Peyer's patch (tissue), 4 donors: ENCODE measurements around the gene DEXI. TPM values are rescaled to one million over a fixed set of nuclear protein-coding genes. Genes with fewer than 3 reads are reported as not detected.

Source experiments
- DNase-seq, 3 donors: peaks; one replicate each; pipeline ENCODE4 v3.0.0-alpha.2; 2017 to 2019
- H3K27ac ChIP-seq, 4 donors: fragments of 200-600 bp; sonication (generic); one replicate each; pipeline ENCODE4 v1.5.1; 2016 to 2019
- H3K27me3 ChIP-seq, 2 donors: fragments of 200-600 bp; sonication (generic); one replicate each; pipeline ENCODE4 v1.5.1; 2019
- H3K36me3 ChIP-seq, 3 donors: fragments of 200-600 bp; sonication (generic); one replicate each; pipeline ENCODE4 v1.5.1; 2016 to 2019
- H3K4me1 ChIP-seq, 4 donors: fragments of 200-600 bp; sonication (generic); one replicate each; pipeline ENCODE4 v1.5.1; 2016 to 2019
- H3K4me3 ChIP-seq, 4 donors: fragments of 200-600 bp; sonication (generic); 1 replicate in 3 of 4; 2 replicates in 1 of 4; pipeline ENCODE4 v1.5.1; 2016 to 2019; ENCODE audit warnings: mild to moderate bottlenecking in 1 of 4
- H3K9me3 ChIP-seq, 4 donors: fragments of 200-600 bp; sonication (generic); one replicate each; pipeline ENCODE4 v1.5.1; 2016 to 2019; ENCODE audit warnings: mild to moderate bottlenecking in 1 of 4
- CTCF ChIP-seq, 6 experiments: fragments of 450-650 bp in 4 of 6; fragments of 200-600 bp in 2 of 6; sonication (generic) in 1 of 6; IDR thresholded peaks; one replicate each; pipeline ENCODE4 v1.5.1; 2017 to 2019; ENCODE audit warnings: antibody characterized with exemption in 6 of 6, mild to moderate bottlenecking in 3 of 6, moderate library complexity in 1 of 6
- POLR2A ChIP-seq, 2 donors: fragments of 450-650 bp; IDR thresholded peaks; one replicate each; pipeline ENCODE4 v1.5.1; 2017; ENCODE audit warnings: antibody characterized with exemption in 2 of 2, mild to moderate bottlenecking in 2 of 2, moderate library complexity in 2 of 2
- total RNA-seq, 4 donors: library from RNA; depleted of rRNA; stranded (reverse); fragments of >200 nt; gene quantifications; one replicate each; pipeline ENCODE4 v1.1.0, GENCODE V29; 2016

DEXI gene
- total RNA-seq, 4 donors from 2014 or later, result 39.8 to 69.3 (median 60.9) TPM

- H3K9me3 ChIP-seq, result no peaks in the 10 kb centered on the region
- H3K27me3 ChIP-seq, result no peaks in the 10 kb centered on the region
- no peak overlapping the region for H3K4me3 ChIP-seq
- TF ChIP-seq POLR2A (IDR thresholded peaks at IDR 0.05) (no peak), CTCF (IDR thresholded peaks at IDR 0.05) (no peak)
- peaks cover 0 to 11% (median 0%) of the 10 kb centered on the region in 4 donors for H3K4me1 ChIP-seq
- no peak for DNase-seq
- H3K36me3 ChIP-seq, result peaks cover 0 to 30% (median 0%) of the 10 kb centered on the region in 3 donors
- no peak overlapping the region for H3K27ac ChIP-seq
These were observed 42.2 kb upstream of the DEXI start for GRCh38 chr16:10984509-10984908.

GRCh38 chr16:10983159-10983558 lies 40.9 kb upstream of the DEXI start:
- Histone ChIP-seq H3K4me3 (no peak overlapping the region), H3K27ac (no peak overlapping the region), H3K9me3 (no peaks in the 10 kb centered on the region), H3K4me1 (peaks cover 0 to 6% (median 0%) of the 10 kb centered on the region in 4 donors), H3K36me3 (peaks cover 0 to 35% (median 0%) of the 10 kb centered on the region in 3 donors), H3K27me3 (no peaks in the 10 kb centered on the region)
- no peak for TF ChIP-seq POLR2A (IDR thresholded peaks at IDR 0.05)
- TF ChIP-seq CTCF (IDR thresholded peaks at IDR 0.05), result peak in 4 of 6 experiments; percentile 14 to 33 (median 28)
- DNase-seq, result peak in 2 of 3 donors; percentile 39 to 67

GRCh38 chr16:10982465-10983150 lies 40.3 kb upstream of the DEXI start:
- no peak for DNase-seq
- no peaks in the 10 kb centered on the region for H3K27me3 ChIP-seq
- H3K9me3 ChIP-seq, result no peaks in the 10 kb centered on the region
- H3K36me3 ChIP-seq, result peaks cover 0 to 36% (median 0%) of the 10 kb centered on the region in 3 donors
- H3K4me1 ChIP-seq, result peaks cover 0 to 6% (median 0%) of the 10 kb centered on the region in 4 donors
- H3K4me3 ChIP-seq, result no peak overlapping the region
- no peak overlapping the region for H3K27ac ChIP-seq
- TF ChIP-seq CTCF (IDR thresholded peaks at IDR 0.05) (no peak), POLR2A (IDR thresholded peaks at IDR 0.05) (no peak)

- TF ChIP-seq CTCF (IDR thresholded peaks at IDR 0.05) (peak in 3 of 6 experiments; percentile 5 to 26 (median 6)), POLR2A (IDR thresholded peaks at IDR 0.05) (no peak)
- H3K9me3 ChIP-seq, result no peaks in the 10 kb centered on the region
- H3K27ac ChIP-seq, result no peak overlapping the region
- peak in 1 of 3 donors; percentile 43 for DNase-seq
- peaks cover 0 to 43% (median 0%) of the 10 kb centered on the region in 3 donors for H3K36me3 ChIP-seq
- no peak overlapping the region for H3K4me3 ChIP-seq
- peaks cover 0 to 6% (median 0%) of the 10 kb centered on the region in 4 donors for H3K4me1 ChIP-seq
- no peaks in the 10 kb centered on the region for H3K27me3 ChIP-seq
These were observed 39.5 kb upstream of the DEXI start for GRCh38 chr16:10981697-10982216.

- Histone ChIP-seq H3K36me3 (peaks cover 0 to 43% (median 0%) of the 10 kb centered on the region in 3 donors), H3K4me1 (peaks cover 0 to 6% (median 0%) of the 10 kb centered on the region in 4 donors), H3K4me3 (no peak overlapping the region), H3K27me3 (no peaks in the 10 kb centered on the region), H3K9me3 (no peaks in the 10 kb centered on the region), H3K27ac (peak overlapping the region in 1 of 4 donors; percentile 68)
- TF ChIP-seq POLR2A (IDR thresholded peaks at IDR 0.05), result no peak
- TF ChIP-seq CTCF (IDR thresholded peaks at IDR 0.05), result no peak
- no peak for DNase-seq
These were observed 38.5 kb upstream of the DEXI start for GRCh38 chr16:10980813-10981212.
